Skeletal muscle satellite cell (primary cell): ENCODE results near the gene MS4A14.
"Not testable (repeated sequence)": the region's sequence is repeated elsewhere in the genome, so short reads cannot be mapped to it uniquely, and the experiment has no call there.

Source experiments
- H3K27me3 ChIP-seq: 2 replicates; pipeline ENCODE4 v1.7.0; 2013; ENCODE audit warnings: low read length; ENCODE audit not compliant: control insufficient read depth, insufficient read depth
- H3K36me3 ChIP-seq: 2 replicates; pipeline ENCODE4 v1.7.0; 2013; ENCODE audit warnings: mild to moderate bottlenecking, control low read depth, low read length; ENCODE audit not compliant: insufficient read depth
- H3K4me1 ChIP-seq: 2 replicates; pipeline ENCODE4 v1.7.0; 2013; ENCODE audit warnings: low read length; ENCODE audit not compliant: control insufficient read depth, insufficient read depth
- H3K4me2 ChIP-seq: 2 replicates; pipeline ENCODE4 v1.7.0; 2013; ENCODE audit warnings: mild to moderate bottlenecking, low read length
- H3K4me3 ChIP-seq: 2 replicates; pipeline ENCODE4 v1.7.0; 2013; ENCODE audit warnings: low read length
- H3K9ac ChIP-seq: 2 replicates; pipeline ENCODE4 v1.7.0; 2013; ENCODE audit warnings: mild to moderate bottlenecking, low read depth, low read length, moderate library complexity
- H3K9me3 ChIP-seq: replicated peaks from 2 replicates; pipeline ENCODE4 v1.7.0; 2013; ENCODE audit warnings: mild to moderate bottlenecking, control low read depth, low read length

MS4A14 gene

DNA sequence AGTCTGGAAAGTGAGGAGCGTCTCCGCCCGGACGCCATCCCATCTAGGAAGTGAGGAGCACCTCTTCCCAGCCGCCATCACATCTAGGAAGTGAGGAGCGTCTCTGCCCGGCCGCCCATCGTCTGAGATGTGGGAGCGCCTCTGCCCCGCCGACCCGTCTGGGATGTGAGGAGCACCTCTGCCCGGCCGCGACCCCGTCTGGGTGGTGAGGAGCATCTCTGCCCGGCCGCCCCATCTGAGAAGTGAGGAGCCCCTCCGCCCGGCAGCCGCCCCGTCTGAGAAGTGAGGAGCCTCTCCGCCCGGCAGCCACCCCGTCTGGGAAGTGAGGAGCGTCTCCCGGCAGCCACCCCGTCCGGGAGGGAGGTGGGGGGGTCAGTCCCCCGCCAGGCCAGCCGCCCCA lies 54.9 kb downstream of the MS4A14 start:
- not testable (repeated sequence) for H3K36me3 ChIP-seq, H3K4me2 ChIP-seq, H3K4me1 ChIP-seq, H3K9ac ChIP-seq, H3K27me3 ChIP-seq, H3K4me3 ChIP-seq, H3K9me3 ChIP-seq

DNA sequence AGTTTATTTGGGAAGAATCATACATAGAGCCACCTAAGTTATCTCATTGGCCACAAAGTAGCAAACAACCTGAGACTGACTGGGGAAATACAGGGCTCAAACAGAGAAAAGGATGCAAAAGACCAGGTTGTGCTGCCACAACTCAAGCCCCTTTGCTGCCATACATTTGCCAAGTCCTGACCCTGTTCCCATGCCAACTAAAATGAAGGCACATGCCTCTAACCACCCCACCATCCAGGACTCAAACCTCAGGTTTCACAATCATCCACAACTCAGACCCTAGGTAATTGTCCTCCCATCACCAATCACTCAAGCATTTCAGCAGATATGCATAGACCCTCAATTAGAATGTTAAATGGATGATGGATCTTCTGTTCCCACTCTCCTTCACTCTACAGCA lies 58.0 kb downstream of the MS4A14 start:
- H3K27me3 ChIP-seq: no peaks in the 10 kb centered on the region
- H3K9ac ChIP-seq: no peak overlapping the region

DNA sequence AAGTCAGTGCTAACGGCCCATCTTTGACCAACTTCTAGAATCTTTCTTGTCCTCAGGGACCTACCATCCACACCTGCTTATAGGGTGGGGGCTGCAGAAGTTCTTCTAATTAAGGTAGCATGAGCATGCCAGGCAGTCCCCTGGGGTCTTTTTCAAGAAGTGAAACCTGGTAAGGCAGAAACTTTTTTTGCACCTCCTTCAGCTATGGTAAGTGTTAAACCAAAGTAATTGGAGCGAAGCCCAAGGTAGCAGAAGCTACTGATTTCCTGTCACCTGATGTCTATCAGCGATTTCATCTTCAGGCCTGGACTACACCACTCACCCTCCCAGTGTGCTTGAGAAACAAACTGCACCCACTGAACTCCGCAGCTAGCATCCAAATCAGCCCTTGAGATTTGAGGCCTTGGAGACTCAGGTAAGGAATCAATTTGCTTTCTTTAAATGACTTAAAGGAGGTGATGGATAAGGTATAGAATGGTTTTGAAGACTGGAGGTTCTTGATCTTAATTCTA lies 59.3 kb downstream of the MS4A14 start, which contains the start of gene MS4A1:
Gene MS4A1 (plus strand): TSS at position 317 of the 512 bp plus-strand sequence. CDS start 6,528 bp downstream, outside the sequence.
- Histone ChIP-seq H3K4me1 (no peaks in the 10 kb centered on the region), H3K9ac (no peak within 1 kb of the TSS), H3K36me3 (no peaks in the 10 kb centered on the region), H3K27me3 (no peaks in the 10 kb centered on the region), H3K4me2 (no peak within 1 kb of the TSS), H3K4me3 (no peak within 1 kb of the TSS), H3K9me3 (peaks cover 10% of the 10 kb centered on the region)

More for the DNA sequence above, 58.0 kb downstream of the MS4A14 start:
- Histone ChIP-seq H3K36me3 (no peaks in the 10 kb centered on the region), H3K4me2 (no peak overlapping the region), H3K9me3 (peaks cover 5% of the 10 kb centered on the region), H3K4me3 (no peak overlapping the region), H3K4me1 (no peaks in the 10 kb centered on the region)

DNA sequence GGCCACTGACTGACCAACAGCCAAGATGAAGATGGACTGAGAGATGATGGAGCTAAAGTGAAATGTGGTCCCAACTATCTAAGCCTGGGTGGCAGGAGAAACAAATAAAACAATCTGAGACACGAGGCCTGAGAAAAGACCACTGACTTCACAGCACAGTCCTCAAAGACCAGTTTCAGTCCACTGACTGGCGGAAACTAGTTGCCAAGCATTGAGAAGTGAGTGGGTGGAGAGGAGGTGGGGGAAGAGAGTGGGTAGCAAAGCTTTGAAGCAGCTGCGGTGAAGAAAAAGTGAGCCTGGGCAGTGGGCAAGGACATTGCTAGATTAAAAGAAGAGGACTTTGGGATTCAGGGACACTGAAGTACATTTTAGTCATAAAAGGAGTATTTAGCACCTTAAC lies 61.3 kb downstream of the MS4A14 start:
- no peak overlapping the region for H3K4me2 ChIP-seq
- H3K36me3 ChIP-seq: no peaks in the 10 kb centered on the region
- no peak overlapping the region for H3K4me3 ChIP-seq
- H3K27me3 ChIP-seq: no peaks in the 10 kb centered on the region
- H3K9ac ChIP-seq: no peak overlapping the region
- peaks cover 14% of the 10 kb centered on the region for H3K9me3 ChIP-seq
- no peaks in the 10 kb centered on the region for H3K4me1 ChIP-seq

DNA sequence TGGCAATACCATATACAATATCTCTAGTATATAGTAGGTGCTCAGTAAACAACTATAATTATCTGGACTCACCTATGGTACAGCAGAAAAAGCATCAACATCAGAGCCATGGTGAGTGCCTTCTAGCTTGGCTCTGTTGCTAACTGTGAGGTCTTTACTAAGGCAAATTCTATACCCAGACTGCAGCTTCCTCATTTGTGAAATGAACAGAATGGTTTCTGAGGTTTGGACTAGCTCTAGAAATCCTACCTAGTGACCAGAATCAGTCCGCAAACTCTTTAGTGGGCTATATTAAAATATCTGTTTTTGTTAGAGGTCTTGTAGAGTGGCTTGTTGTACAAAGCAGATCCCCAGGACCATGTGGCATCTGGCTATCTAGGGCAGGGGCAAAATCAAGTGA lies 63.1 kb downstream of the MS4A14 start:
- no peaks in the 10 kb centered on the region for H3K27me3 ChIP-seq
- H3K4me2 ChIP-seq: no peak overlapping the region
- H3K9me3 ChIP-seq: peaks cover 14% of the 10 kb centered on the region
- H3K9ac ChIP-seq: no peak overlapping the region
- H3K4me1 ChIP-seq: no peaks in the 10 kb centered on the region
- H3K36me3 ChIP-seq: no peaks in the 10 kb centered on the region
- H3K4me3 ChIP-seq: no peak overlapping the region
